CMK (cell line): Measurements from ENCODE around the gene CATSPER3.

Experiments used
- DNase-seq: peaks from one replicate; pipeline ENCODE4 v3.0.0-alpha.2; 2010; ENCODE audit warnings: low read depth

The CATSPER3 gene

GRCh38 chr5:135010502-135011354 lies 43.0 kb downstream of the CATSPER3 start:
- no peak for DNase-seq

GRCh38 chr5:135011355-135012032 lies 43.8 kb downstream of the CATSPER3 start:
- no peak for DNase-seq

GRCh38 chr5:135012033-135012588 lies 44.4 kb downstream of the CATSPER3 start:
- no peak for DNase-seq

GRCh38 chr5:135012951-135013391 lies 45.3 kb downstream of the CATSPER3 start:
- no peak for DNase-seq

- no peak for DNase-seq
These were observed 45.7 kb downstream of the CATSPER3 start for GRCh38 chr5:135013445-135013844.

GRCh38 chr5:135013947-135014570 lies 46.4 kb downstream of the CATSPER3 start:
- no peak for DNase-seq

GRCh38 chr5:135015942-135016341 lies 48.2 kb downstream of the CATSPER3 start:
- DNase-seq = no peak

- no peak for DNase-seq
These were observed 49.2 kb downstream of the CATSPER3 start for GRCh38 chr5:135016861-135017290.

GRCh38 chr5:135018457-135018856 lies 50.8 kb downstream of the CATSPER3 start:
- DNase-seq = no peak

GRCh38 chr5:135019314-135019713 lies 51.6 kb downstream of the CATSPER3 start:
- no peak for DNase-seq

GRCh38 chr5:135020111-135020895 lies 52.6 kb downstream of the CATSPER3 start:
- no peak for DNase-seq

- no peak for DNase-seq
These were observed 57.4 kb downstream of the CATSPER3 start for GRCh38 chr5:135024956-135025729.

GRCh38 chr5:135025730-135026644 lies 58.3 kb downstream of the CATSPER3 start:
- no peak for DNase-seq

- no peak for DNase-seq
These were observed 59.0 kb downstream of the CATSPER3 start for GRCh38 chr5:135026645-135027265.

- DNase-seq = no peak
These were observed 59.6 kb downstream of the CATSPER3 start for GRCh38 chr5:135027266-135027696.

GRCh38 chr5:135027697-135028615 lies 60.2 kb downstream of the CATSPER3 start:
- no peak for DNase-seq

GRCh38 chr5:135028791-135029476 lies 61.2 kb downstream of the CATSPER3 start:
- DNase-seq = no peak
